Lower leg skin (tissue), 3 donors: ENCODE data around the gene FHAD1.

Experiments used
- CTCF ChIP-seq, 3 donors: fragments of 450-650 bp; IDR thresholded peaks; one replicate each; pipeline ENCODE4 v1.5.1; 2016; ENCODE audit warnings: antibody characterized with exemption in 3 of 3, mild to moderate bottlenecking in 3 of 3, moderate library complexity in 2 of 3
- POLR2A ChIP-seq, 2 donors: fragments of 450-650 bp; IDR thresholded peaks; one replicate each; pipeline ENCODE4 v1.6.1; 2016 to 2017; ENCODE audit warnings: antibody characterized with exemption in 2 of 2, mild to moderate bottlenecking in 1 of 2, moderate library complexity in 1 of 2

DNA sequence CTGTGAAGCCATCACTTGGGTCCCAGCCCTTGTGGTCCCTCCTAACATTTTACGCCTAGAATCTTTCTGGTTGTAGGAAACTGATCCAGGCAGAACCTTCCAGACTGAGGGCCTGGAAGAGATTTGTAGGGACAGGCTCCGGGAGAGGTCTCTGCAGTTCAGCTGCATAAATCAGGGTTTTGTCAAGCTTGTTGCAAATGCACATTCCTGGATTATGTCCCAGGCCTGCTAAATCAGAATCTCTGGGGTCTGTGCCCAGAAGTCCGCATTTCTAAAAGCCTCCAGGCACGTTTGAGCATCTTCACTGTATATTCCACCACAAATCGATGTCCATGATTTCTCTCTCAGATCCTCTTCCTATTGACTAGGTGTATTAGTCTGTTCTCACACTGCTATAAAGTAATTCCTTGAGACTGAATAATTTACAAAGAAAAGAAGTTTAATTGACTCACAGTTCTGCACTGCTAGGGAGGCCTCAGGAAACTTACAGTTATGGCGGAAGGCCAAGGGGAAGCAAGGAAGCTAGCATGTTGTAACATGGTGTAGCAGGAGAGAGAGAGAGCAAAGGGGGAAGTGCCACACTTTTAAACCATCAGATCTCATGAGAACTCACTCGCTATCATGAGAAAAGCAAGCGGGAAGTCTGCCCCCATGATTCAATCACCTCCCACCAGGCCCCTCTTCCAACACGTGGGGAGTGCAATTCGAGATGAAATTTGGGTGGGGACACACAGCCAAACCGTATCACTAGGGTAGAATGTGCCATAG, 1.2 kb upstream of the FHAD1 start:
- TF ChIP-seq CTCF (IDR thresholded peaks at IDR 0.05): no peak
- no peak for TF ChIP-seq POLR2A (IDR thresholded peaks at IDR 0.05)
